ENCODE results near the gene BAIAP2. TPM values are rescaled to one million over a fixed set of nuclear protein-coding genes. Genes with fewer than 3 reads are reported as not detected.

BAIAP2 gene, protein sequence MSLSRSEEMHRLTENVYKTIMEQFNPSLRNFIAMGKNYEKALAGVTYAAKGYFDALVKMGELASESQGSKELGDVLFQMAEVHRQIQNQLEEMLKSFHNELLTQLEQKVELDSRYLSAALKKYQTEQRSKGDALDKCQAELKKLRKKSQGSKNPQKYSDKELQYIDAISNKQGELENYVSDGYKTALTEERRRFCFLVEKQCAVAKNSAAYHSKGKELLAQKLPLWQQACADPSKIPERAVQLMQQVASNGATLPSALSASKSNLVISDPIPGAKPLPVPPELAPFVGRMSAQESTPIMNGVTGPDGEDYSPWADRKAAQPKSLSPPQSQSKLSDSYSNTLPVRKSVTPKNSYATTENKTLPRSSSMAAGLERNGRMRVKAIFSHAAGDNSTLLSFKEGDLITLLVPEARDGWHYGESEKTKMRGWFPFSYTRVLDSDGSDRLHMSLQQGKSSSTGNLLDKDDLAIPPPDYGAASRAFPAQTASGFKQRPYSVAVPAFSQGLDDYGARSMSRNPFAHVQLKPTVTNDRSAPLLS
- 101 TPM for total RNA-seq

DNA sequence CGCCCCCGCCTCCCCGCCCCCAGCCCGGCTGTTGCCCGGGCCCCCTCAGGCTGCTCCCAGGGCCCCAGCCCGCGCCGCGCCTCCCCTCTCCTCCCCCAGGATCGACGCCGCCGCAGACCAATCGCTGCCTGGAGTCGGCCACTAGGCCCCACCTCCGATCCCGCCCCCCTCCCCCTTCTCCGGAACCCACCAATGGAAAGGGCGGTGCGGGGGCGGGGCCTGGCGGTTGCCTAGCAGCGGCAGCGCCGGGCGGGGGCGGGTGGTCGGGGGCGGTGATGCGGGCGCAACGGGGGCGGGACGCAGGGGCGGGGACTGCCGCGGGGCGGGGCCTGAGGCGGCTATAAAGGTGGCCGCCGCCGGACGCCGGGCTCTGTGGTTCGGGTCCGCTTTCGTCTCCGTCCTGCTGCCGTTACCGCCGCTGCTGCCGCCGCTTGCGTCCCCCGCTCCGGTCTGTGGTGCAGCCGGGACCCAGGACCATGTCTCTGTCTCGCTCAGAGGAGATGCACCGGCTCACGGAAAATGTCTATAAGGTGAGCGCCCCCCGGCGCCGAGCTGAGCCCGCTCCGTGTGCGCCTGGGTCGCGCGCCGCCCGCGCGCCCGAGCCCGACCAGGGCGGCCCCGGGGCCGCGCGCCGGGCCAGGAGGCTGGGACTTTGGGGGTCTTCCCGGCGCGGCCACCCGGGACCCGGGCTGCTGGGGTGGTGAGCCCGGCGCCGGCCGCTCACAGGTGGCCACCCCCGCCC is at the start of gene BAIAP2:
Gene BAIAP2 (plus strand): TSS at position 373 of the 742 bp plus-strand sequence. CDS start 104 bp downstream, at position 477.
- DNase-seq (ENCODE audit: low spot score) = peak; percentile 96

DNA sequence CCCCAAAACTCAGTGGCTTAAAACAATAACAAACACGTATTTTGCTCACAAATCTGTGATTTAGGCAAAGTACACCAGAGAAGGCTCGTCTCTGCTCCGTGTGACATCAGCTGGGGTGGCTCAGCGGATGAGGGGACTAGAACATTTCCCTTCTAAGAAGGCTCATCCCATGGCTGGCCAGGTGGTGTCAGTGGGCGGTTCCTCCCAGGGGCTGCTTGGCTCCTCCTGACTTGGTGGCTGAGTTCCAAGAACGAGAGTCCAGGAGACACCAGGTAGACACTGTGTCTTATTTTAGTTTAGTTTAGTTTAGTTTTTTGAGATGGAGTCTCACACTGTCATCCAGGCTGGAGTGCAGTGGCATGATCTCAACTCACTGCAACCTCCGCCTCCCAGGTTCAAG is 48.9 kb upstream of the BAIAP2 start:
- no peak for DNase-seq (ENCODE audit: low spot score)

DNA sequence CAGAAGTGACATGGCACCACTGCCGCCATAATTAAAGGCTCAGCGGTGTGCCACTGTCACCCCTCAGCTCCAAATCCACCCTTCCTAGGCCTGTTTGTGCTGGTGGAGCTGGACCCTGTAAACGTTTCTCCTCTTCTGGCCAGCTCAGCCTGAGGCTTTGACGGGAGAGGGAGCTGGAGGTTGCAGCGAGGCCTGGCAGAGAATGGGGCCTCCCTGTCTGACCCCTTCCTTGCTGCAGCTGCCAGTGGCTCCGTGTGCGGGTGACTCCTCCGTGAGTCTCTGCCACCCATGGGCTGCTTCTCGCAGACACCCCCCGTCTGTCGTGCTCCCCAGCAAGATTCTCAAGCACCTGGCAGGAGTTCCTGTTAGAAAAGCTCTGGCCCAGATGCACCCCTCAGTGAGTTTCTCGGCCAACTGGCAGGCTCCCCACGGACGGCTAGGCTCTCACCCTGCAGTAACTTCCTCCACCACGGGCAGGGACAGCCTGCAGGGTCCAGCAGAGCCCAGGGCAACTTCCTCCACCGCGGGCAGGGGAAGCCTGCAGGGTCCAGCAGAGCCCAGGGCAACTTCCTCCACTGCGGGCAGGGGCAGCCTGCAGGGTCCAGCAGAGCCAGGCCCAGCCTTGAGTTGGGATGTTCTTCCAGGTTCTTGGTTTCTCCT is 48.0 kb upstream of the BAIAP2 start:
- peak; percentile 34 for DNase-seq (ENCODE audit: low spot score)

DNA sequence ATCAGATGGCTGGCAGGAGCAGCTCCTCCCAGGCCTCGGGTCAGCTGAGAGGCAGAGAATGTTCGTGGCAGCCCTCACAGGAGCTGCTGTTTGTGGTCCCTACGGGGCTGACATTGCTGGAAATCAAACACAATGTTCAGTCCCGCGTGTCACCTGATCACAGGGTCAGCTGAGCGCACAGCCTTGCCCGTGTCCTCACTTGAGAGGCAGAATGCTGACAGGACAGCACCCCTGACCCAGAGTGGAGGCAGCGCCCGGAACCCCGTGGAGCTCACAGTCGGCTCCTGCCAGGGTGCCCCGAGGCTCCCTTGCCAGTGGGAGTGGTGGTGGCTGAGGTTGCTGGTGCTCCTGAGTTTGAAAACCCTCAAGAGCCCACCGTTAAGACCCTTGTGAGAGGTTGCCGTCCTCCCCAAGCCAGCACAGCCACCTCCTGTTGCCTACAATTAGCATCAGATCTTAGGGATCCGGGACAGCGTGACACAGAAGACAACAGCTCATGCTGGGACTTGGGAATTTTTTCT is 47.0 kb upstream of the BAIAP2 start:
- DNase-seq (ENCODE audit: low spot score) = no peak

DNA sequence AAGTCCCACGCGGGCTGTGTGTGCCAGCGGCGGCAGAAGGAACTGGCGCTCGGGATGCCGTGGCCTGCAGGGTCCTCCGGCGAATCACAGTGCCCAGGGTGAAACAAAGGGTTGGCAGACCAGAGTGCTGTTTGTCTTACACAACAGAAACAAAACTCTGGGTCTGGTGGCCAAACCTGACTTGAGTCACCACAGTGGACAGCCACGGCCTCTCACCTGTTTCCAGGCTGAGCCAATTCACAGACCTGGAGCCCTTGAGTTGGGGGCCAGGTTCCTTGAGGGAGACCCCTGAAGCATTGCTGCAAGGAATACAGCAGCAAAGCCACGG is 45.4 kb upstream of the BAIAP2 start:
- no peak for DNase-seq (ENCODE audit: low spot score)

DNA sequence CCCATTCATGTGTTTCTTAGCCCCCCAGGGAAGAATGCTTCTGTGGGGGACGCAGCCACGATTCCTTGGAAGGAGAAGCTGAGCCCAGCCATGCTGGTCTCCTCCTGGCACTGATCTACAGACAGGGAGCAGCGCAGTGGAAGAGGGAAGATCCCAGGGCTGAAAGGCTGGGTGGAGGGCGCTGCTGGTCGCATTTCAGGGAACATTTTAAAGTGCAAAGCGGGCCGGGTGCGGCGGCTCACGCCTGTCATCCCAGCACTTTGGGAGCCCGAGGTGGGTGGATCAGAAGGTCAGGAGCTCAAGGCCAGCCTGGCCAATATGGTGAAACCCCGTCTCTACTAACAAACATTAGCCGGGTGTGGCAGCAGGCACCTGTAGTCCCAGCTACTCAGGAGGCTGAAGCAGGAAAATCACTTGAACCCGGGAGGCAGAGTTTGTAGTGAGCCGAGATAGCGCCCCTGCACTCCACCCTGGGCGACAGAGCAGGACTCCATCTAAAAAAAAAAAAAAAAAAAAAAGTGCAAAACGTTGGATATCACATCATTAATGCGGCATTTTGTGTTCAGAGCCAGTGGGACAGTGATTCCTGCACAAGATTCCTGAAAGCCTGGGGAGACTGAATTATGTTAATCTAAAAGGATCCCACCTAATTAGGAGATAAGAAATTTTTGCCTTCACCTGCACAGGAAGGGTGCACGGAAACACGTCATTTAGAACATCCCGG is 43.9 kb upstream of the BAIAP2 start:
- DNase-seq (ENCODE audit: low spot score) = no peak

DNA sequence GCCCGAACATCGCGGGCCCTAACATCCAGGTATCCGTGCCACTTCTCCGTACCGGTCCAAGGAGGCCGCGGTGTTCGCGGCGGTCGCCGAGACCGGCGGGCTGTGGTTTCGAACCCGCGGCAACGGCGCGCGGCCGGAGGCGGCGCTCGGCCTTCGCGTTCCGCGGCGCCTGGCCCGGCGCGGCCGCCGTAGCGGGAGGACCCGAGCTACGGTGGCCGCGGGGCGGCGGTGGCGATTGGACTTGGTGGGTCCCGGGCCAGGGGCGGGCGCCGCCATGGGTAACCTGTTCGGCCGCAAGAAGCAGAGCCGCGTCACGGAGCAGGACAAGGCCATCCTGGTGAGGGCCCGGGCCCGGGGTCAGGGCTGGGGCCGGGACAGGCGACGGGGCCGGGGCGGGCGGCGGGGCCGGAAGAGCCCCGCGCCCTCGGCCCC is 43.3 kb upstream of the BAIAP2 start, which contains the start of gene CHMP6:
Gene CHMP6 (plus strand): TSS at position 197 of the 432 bp plus-strand sequence. CDS start 78 bp downstream, at position 275.
- DNase-seq (ENCODE audit: low spot score) = peak; percentile 63

DNA sequence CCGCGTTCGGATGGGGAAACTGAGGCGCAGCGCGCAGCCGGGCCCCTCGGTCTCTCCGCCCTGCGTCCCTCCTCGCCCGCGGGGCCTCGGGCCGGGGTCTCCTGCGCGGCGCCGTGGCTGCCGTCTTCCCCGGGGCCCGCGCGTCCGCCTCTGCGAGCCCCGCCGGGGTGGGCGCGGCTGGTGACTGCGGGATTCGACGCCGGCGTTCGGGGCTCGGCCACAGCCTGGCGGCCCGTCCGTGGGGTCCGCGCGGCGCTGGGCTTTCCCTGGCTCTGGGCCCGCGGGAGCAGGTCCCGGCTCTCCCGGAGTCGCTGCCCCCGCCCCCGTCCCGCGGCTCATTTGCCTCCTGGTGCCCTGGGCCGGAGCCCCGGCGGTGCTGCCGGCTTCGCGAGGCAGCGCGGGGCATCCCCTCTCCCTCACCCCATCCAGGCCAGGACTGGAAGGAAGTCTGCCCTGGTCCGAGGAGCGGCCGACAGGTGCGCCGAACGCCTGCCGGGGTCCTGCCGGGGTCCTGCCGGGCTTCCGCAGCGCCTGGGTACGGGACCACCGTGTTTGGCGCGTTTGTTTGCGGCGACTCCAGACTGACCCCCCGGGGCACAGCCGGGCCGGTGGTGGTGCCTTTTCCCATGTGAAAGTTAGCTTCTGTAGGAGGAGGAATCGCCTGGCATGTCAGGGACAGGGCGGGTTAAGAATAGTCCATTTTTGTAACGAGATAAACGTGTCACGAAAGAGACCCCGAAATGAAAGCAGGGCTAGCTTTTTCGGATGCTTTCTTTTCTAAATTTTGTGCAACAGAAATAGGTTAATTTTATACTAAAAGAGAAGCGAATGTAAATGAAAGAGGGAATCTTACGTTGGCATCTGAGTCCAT is 42.6 kb upstream of the BAIAP2 start:
- no peak for DNase-seq (ENCODE audit: low spot score)

DNA sequence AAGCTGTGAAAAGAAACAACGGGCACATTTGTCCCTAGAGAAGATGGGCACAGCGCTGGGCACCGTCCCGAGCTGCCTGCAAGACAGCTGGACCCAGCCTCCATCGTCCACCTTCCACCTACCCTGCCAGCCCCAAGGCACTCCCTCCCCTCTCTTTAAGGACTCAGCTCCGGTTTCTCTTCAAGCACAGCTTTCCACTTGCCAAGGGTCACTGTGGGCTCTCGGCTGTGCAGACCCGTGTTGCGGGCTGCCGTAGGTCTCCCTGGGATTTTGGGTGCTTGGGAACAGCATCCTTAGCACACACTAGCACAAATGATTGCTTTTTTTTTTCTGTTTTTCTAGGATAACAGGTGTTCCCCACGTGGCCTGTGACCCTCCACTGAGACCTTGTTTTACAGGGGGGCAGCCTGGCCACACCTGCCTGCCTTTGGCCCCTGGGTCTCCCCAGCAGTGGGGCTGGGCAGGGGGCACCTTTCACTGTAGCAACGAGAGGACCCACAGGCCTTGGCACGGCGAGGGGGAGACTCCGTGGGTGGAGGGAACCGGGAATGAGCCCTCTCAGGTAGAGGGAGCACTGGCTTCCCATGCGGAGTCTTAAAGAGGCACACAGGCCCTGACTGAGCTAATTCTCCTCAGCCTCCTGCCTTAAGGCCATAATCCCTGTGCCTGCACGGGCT is 41.9 kb upstream of the BAIAP2 start:
- no peak for DNase-seq (ENCODE audit: low spot score)

DNA sequence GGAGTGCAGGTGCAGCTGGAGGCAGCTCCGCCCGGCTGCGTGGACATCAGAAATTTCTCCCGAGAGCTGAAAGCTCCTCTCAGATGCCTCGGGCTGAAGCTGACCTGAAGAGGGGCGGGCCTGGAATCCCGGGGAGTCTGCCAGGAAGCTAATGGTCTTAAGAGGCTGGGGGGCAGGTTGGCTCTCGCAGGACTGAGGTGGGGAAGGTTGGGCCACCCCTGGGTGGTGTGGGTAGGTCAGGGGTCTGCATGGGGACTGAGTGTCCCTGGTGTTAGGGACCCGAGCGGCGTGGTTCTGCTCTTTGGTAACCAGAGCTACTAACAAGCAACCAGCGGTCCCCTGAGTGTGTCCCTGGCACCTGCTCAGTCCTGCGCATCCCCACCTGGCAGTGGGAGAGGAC is 39.8 kb upstream of the BAIAP2 start:
- DNase-seq (ENCODE audit: low spot score) = no peak

DNA sequence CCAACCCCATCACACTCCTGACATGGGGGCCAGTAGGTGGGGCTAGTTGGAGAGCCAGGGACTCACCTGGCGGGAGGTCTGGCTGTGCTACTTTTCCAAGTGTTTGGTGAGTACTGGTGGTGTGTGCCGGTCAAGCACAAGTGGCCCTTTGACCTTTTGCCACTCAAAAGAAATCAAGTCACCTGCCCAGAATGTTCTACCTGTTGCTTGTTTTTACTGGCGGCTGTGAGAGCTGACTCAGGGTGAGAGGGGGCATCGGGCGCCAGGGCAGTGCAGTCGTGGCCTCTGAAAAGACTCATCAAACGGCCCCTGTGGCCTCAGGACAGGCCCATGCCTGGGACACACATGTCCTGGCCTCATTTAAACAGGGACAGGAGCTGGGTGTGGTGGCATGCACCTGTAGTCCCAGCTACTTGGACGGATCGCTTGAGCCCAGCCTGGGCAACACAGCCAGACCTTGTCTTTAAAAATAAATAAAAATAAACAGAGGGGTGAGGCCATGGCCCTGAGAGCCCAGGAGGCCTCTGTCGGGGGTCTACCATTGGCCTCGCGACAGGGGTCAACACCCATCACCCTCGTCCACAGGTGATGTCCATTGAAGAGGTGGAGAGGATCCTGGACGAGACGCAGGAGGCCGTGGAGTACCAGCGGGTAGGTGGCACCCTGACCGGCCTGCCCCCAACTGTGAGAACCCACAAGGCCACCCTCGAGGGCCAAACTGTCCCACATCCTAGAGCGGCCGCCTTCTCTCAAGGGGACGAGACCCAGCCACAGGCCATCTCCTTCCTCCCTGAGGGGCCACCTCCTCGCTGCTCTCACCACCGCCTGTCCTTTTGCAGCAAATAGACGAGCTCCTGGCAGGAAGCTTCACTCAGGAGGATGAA is 38.3 kb upstream of the BAIAP2 start:
- no peak for DNase-seq (ENCODE audit: low spot score)

DNA sequence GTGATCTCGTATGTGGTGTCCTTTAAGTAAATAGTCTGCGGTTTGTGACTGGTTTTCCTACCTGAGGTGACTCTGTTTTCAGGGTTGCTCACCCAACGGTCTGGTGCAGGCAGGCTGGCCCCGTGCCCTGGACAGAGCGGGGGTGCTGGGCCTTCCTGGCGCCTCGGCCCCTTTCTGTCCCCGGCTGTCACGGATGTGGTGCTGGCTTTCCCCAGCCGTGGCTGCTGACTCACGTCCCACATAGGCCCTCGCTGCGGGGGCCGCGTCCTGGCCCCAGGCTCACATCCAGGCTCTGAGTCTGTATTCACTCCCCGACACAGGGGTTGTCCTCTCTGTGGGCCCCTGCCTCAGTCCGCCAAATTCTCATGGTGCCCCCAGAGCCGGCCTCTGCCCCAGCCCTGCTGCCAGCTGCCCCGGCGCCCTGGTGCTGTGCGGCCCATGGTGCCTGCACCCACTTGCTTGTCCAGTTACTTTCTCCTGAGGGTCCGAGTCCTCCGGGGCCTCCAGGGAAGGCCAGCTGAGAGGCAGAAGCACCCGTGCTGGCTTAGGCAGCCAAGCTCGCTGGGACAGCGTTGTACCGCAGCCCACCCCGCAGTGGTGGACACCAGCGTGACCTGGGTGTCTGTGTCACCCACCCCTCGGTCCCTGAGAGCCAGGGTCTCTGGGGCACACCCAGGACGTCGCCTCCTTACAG is 37.4 kb upstream of the BAIAP2 start:
- DNase-seq (ENCODE audit: low spot score) = no peak

DNA sequence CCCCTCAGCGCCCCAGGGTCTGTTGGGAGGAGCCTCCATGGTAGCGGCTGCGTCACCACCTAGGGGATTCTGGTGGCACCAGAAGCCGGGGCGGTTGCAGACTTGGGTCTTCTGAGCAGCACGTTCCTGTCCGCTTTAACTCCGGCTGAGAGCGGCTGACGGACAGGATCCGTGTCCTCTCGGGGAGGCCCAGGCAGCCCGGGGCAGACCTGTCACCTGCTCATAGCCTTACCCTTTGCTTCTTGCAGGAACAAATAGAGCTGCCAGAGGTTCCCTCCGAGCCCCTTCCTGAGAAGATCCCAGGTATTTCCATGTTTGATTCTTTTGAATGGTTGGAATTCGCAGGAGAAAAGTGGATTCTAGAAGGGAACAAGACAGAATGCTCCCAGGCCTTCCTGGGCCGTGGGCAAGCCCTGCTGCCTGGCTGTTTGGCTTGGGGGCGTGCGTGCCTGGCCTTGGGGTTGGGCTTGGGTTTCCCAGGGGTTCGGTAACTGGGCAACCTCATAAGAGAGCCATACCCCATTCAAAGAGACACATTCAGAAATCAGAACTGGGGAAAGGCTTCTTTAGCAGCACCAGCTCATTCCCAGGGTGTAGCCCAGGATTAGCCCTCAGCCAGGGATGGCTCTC is 36.7 kb upstream of the BAIAP2 start:
- no peak for DNase-seq (ENCODE audit: low spot score)

DNA sequence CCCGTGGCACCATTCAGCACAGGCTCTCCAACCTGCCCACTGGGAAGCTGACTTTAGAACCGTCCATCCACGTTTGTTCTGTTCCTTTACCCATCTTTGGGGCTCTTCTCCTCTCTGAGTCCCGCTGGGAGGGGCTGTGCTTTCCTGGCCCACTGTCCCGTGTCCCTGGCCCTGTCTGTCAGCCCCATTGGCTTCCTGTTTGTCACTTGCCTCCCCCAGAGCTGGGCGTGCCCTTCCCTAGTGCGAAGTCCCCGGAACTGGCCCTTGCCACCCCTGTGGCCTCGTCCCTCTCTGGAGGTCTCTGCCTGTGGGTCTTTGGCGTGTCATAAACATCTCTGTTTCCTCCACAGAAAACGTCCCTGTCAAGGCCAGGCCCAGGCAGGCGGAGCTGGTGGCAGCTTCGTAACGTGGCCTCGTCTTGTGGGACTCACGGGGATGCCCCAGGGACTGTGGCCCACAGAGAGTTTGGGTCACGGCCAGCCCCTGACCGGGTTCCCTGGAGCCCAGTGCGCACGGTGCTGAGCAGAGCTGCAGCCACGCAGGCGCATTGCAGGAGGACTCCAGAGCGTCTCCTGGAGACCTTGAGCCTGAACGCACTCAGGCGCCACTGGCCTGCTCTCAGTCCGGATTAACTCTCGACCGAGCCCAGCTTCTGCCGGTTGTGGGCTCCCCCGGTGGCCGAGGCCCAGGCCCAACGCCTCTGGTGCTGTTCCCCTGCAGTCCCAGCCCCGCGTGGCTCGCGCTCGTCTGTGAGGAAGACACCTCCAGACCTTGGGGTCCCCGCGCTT is 36.0 kb upstream of the BAIAP2 start:
- no peak for DNase-seq (ENCODE audit: low spot score)

DNA sequence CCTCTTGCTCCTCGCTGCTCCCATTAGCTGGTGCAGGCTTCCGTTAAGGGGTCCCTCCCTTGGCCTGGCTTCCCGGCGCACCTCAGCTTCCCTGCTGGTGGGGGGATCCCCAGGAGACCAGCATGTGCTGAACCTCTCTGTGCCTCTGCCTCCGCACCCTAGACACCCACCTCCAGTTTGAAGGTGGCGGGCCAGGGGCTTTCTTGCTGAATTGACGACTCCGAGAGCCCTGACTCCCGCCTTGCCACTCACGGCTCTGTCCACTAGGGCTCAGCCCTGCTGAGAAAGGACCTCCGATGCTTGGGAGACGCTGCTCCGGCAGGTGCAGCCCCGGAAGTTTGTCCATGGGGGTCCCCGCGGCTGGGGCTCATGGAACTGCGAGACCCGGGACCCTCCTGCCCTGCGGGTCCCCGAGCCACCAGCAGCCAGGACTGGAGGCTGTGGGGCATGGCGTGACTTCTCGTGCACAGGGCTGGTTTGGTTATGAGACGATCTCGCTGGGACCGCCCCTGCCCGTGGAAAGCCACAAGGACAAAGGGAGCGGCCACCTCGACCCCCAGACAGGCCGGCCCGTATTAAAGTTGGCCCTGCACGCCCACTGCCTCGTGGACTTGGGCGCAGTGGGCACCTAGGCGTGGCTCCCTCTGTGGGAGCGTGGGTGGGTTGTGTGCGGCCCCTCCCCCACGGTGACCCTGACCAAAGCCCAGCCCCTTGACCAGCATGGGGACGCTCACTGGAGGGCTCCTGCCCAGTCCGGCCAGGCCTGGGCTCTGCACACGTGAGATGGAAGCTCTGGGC is 35.2 kb upstream of the BAIAP2 start:
- DNase-seq (ENCODE audit: low spot score) = no peak

DNA sequence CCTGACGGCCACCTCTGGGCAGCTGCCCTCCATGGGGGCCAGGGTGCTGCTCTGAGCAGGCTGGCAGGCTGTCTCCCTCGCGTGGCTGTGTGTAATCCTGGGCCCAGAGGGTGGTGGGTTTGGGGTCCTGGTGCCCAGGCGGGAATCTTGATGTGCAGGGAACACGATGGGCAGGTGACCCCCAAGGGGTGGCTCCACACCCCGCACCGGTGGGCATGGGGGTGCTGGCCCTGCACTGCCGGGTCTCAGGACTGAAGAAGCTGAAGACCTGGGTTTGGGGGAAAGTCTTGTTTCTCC is 34.7 kb upstream of the BAIAP2 start:
- no peak for DNase-seq (ENCODE audit: low spot score)
